Hepatocyte (in vitro differentiated cells): ENCODE data around the gene TGM3. TPM values are rescaled to one million over a fixed set of nuclear protein-coding genes. Genes with fewer than 3 reads are reported as not detected.

Experiments used
- DNase-seq: peaks from one replicate; pipeline ENCODE4 v3.0.0-alpha.2; 2016; ENCODE audit warnings: low spot score
- H2AFZ ChIP-seq: fragments of 200-600 bp; sonication (generic); 2 replicates; pipeline ENCODE4 v1.6.0; 2016; ENCODE audit warnings: antibody characterized with exemption, mild to moderate bottlenecking
- H3K27ac ChIP-seq: fragments of 200-600 bp; sonication (generic); 2 replicates; pipeline ENCODE4 v1.5.1; 2016; ENCODE audit warnings: mild to moderate bottlenecking
- H3K27me3 ChIP-seq: fragments of 200-600 bp; sonication (generic); 2 replicates; pipeline ENCODE4 v1.6.1; 2016
- H3K36me3 ChIP-seq: fragments of 200-600 bp; sonication (generic); replicated peaks from 2 replicates; pipeline ENCODE4 v1.5.1; 2016; ENCODE audit warnings: low read depth; ENCODE audit not compliant: insufficient read depth
- H3K4me1 ChIP-seq: fragments of 200-600 bp; sonication (generic); 2 replicates; pipeline ENCODE4 v1.5.1; 2016; ENCODE audit warnings: mild to moderate bottlenecking, moderate library complexity; ENCODE audit not compliant: insufficient read depth
- H3K4me2 ChIP-seq: fragments of 200-600 bp; sonication (generic); 2 replicates; pipeline ENCODE4 v1.6.0; 2016
- H3K4me3 ChIP-seq: fragments of 200-600 bp; sonication (generic); 2 replicates; pipeline ENCODE4 v1.5.1; 2016; ENCODE audit warnings: mild to moderate bottlenecking
- H3K79me2 ChIP-seq: fragments of 200-600 bp; sonication (generic); 2 replicates; pipeline ENCODE4 v1.6.0; 2017; ENCODE audit warnings: mild to moderate bottlenecking
- H3K9me2 ChIP-seq: fragments of 200-600 bp; sonication (generic); replicated peaks from 2 replicates; pipeline ENCODE4 v1.6.0; 2017; ENCODE audit warnings: mild to moderate bottlenecking; ENCODE audit not compliant: insufficient read depth
- H3K9me3 ChIP-seq: fragments of 200-600 bp; sonication (generic); 2 replicates; pipeline ENCODE4 v1.5.1; 2016; ENCODE audit warnings: low read depth, mild to moderate bottlenecking
- H4K20me1 ChIP-seq: fragments of 200-600 bp; sonication (generic); 2 replicates; pipeline ENCODE4 v1.6.0; 2016; ENCODE audit warnings: mild to moderate bottlenecking; ENCODE audit not compliant: insufficient read depth, poor library complexity, severe bottlenecking
- CTCF ChIP-seq: fragments of 200-600 bp; sonication (generic); IDR thresholded peaks from 2 replicates; pipeline ENCODE4 v1.5.1; 2016; ENCODE audit warnings: antibody characterized with exemption, mild to moderate bottlenecking; ENCODE audit not compliant: poor library complexity
- EZH2 ChIP-seq: fragments of 200-600 bp; sonication (generic); IDR thresholded peaks from 2 replicates; pipeline ENCODE4 v1.6.1; 2016; ENCODE audit warnings: antibody characterized with exemption, mild to moderate bottlenecking, borderline replicate concordance
- EZH2phosphoT487 ChIP-seq: fragments of 200-600 bp; sonication (generic); IDR thresholded peaks from one replicate; pipeline ENCODE4 v1.6.1; 2018; ENCODE audit warnings: antibody characterized with exemption, mild to moderate bottlenecking, low read depth, moderate library complexity; ENCODE audit not compliant: unreplicated experiment, severe bottlenecking
- WGBS: methylation state at CpG from one replicate; pipeline ENCODE4 v1.1.6; 2016; ENCODE audit warnings: low lambda C conversion rate; ENCODE audit errors: missing lambda C conversion rate; 5-methylcytosine and 5-hydroxymethylcytosine counted together
- polyA plus RNA-seq: library from polyadenylated mRNA; unstranded; fragments of >200 nt; fragmentation: Nextera tagmentation; extraction: Ambion mirVana; gene quantifications from 2 replicates; pipeline ENCODE4 v1.2.1, GENCODE V29; 2016
- total RNA-seq: library from RNA; depleted of rRNA; stranded (reverse); fragments of >200 nt; gene quantifications from 2 replicates; pipeline ENCODE4 v1.2.3, GENCODE V29; 2014

TGM3 gene
- total and polyA plus RNA-seq, 2 experiments from 2014 or later = 0.15 to 0.23 TPM

DNA sequence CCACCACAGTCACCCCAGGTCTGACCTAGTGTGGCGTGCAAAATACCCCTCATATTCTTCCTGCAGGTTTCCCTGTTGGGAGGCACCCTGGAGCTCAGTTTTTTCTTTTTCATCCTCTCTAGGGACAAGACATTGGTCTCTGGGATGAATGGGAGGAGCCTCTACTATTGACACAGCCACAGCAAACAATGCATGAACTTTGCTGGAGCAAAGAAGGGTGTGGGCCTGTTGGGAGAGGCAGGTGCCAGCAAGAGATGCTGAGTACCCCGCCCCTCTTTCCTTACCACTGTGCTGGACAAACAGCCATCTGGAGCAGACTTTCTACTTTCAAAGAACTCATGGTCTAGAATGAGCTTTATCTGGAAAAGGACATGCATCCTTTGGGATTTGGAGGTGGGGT lies 10.1 kb downstream of the TGM3 start:
- TF ChIP-seq EZH2phosphoT487 (no peak), CTCF (no peak), EZH2 (no peak)
- Histone ChIP-seq H3K4me2 (no peak overlapping the region), H3K4me3 (no peak overlapping the region), H3K4me1 (peaks cover 11% of the 10 kb centered on the region), H3K9me3 (no peaks in the 10 kb centered on the region), H3K79me2 (no peaks in the 10 kb centered on the region), H3K27me3 (no peaks in the 10 kb centered on the region), H2AFZ (no peak overlapping the region), H4K20me1 (no peaks in the 10 kb centered on the region), H3K9me2 (no peaks in the 10 kb centered on the region), H3K36me3 (no peaks in the 10 kb centered on the region), H3K27ac (no peak overlapping the region)
- 81% methylated on average over 2 of the region's 2 CpGs for WGBS
- peak; percentile 46 for DNase-seq

- Histone ChIP-seq H3K4me3 (no peak overlapping the region), H3K79me2 (no peaks in the 10 kb centered on the region), H2AFZ (no peak overlapping the region), H3K27ac (no peak overlapping the region), H3K4me1 (peaks cover 8% of the 10 kb centered on the region), H3K4me2 (no peak overlapping the region), H3K9me3 (no peaks in the 10 kb centered on the region), H4K20me1 (no peaks in the 10 kb centered on the region), H3K9me2 (no peaks in the 10 kb centered on the region), H3K27me3 (no peaks in the 10 kb centered on the region), H3K36me3 (no peaks in the 10 kb centered on the region)
- WGBS = 88% methylated on average over 4 of the region's 4 CpGs
- DNase-seq = no peak
- TF ChIP-seq EZH2 = no peak
- TF ChIP-seq EZH2phosphoT487 = no peak
- no peak for TF ChIP-seq CTCF
Observed at GRCh38 chr20:2307136-2307535, 11.3 kb downstream of the TGM3 start.

DNA sequence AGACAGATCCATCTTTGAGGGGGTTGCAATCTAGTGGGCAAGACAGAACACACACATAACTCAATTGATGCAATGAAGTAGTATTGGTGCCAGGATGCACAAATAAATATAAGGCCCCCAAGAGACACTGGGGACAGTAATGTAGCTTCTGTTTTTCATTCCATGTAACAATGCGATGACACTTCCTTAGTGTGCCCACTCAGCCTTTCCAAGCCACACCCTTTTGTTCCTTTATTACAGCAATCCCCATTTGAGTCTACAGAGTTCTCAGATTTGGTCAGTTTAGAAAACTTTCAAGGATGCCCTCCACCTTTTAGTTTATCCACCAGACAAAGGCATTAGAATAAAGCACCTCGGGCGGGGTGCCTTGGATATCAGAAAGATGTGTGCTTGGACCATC lies 15.5 kb downstream of the TGM3 start:
- WGBS = 92% methylated on average over 3 of the region's 3 CpGs
- no peaks in the 10 kb centered on the region for H3K9me2 ChIP-seq
- H3K27ac ChIP-seq = no peak overlapping the region
- H3K27me3 ChIP-seq = no peaks in the 10 kb centered on the region
- DNase-seq = no peak
- no peak overlapping the region for H3K4me2 ChIP-seq
- no peaks in the 10 kb centered on the region for H3K4me1 ChIP-seq
- H3K4me3 ChIP-seq = no peak overlapping the region
- no peak for TF ChIP-seq CTCF
- no peak for TF ChIP-seq EZH2
- TF ChIP-seq EZH2phosphoT487 = no peak
- no peaks in the 10 kb centered on the region for H3K36me3 ChIP-seq
- no peaks in the 10 kb centered on the region for H4K20me1 ChIP-seq
- H2AFZ ChIP-seq = no peak overlapping the region
- H3K9me3 ChIP-seq = no peaks in the 10 kb centered on the region
- H3K79me2 ChIP-seq = no peaks in the 10 kb centered on the region

- no peaks in the 10 kb centered on the region for H3K79me2 ChIP-seq
- no peak overlapping the region for H3K27ac ChIP-seq
- no peak for DNase-seq
- no peaks in the 10 kb centered on the region for H3K9me2 ChIP-seq
- H3K36me3 ChIP-seq = no peaks in the 10 kb centered on the region
- no peak overlapping the region for H2AFZ ChIP-seq
- H3K4me3 ChIP-seq = no peak overlapping the region
- no peaks in the 10 kb centered on the region for H3K27me3 ChIP-seq
- TF ChIP-seq CTCF = no peak
- no peak for TF ChIP-seq EZH2
- TF ChIP-seq EZH2phosphoT487 = no peak
- WGBS = 91% methylated on average over 8 of the region's 8 CpGs
- H3K4me2 ChIP-seq = no peak overlapping the region
- no peaks in the 10 kb centered on the region for H4K20me1 ChIP-seq
- H3K9me3 ChIP-seq = no peaks in the 10 kb centered on the region
- no peaks in the 10 kb centered on the region for H3K4me1 ChIP-seq
Observed at GRCh38 chr20:2312876-2313275, 17.1 kb downstream of the TGM3 start.
